IPS-20b (cell line): ENCODE data around the gene LYPD6B.

Experiments
- H3K27ac ChIP-seq: one replicate; pipeline ENCODE4 v1.5.1; 2013; ENCODE audit warnings: low read length
- H3K27me3 ChIP-seq: 2 replicates; pipeline ENCODE4 v1.6.1; 2013; ENCODE audit warnings: mild to moderate bottlenecking, low read length, inconsistent platforms; ENCODE audit not compliant: insufficient read depth
- H3K36me3 ChIP-seq: 2 replicates; pipeline ENCODE4 v1.6.1; 2013; ENCODE audit warnings: low read depth, mild to moderate bottlenecking, inconsistent platforms, low read length, moderate library complexity; ENCODE audit not compliant: insufficient read depth
- H3K4me1 ChIP-seq: 2 replicates; pipeline ENCODE4 v1.6.1; 2013; ENCODE audit warnings: mild to moderate bottlenecking, control low read depth, inconsistent platforms, low read length, moderate library complexity; ENCODE audit not compliant: insufficient read depth
- H3K4me3 ChIP-seq: 2 replicates; pipeline ENCODE4 v1.5.1; 2013; ENCODE audit warnings: mild to moderate bottlenecking, low read length, inconsistent platforms
- H3K9ac ChIP-seq: 2 replicates; pipeline ENCODE4 v1.6.1; 2013; ENCODE audit warnings: low read depth, mild to moderate bottlenecking, inconsistent platforms, low read length, moderate library complexity
- H3K9me3 ChIP-seq: 2 replicates; pipeline ENCODE4 v1.6.1; 2013; ENCODE audit warnings: mild to moderate bottlenecking, low read depth, low read length, inconsistent platforms; ENCODE audit not compliant: insufficient read depth

LYPD6B gene

GRCh38 chr2:149049142-149049541, 10.6 kb downstream of the LYPD6B start:
- H3K4me1 ChIP-seq: no peaks in the 10 kb centered on the region
- no peak overlapping the region for H3K9ac ChIP-seq
- no peaks in the 10 kb centered on the region for H3K36me3 ChIP-seq
- H3K4me3 ChIP-seq: no peak overlapping the region
- H3K27me3 ChIP-seq: no peaks in the 10 kb centered on the region
- no peaks in the 10 kb centered on the region for H3K9me3 ChIP-seq
- H3K27ac ChIP-seq: no peak overlapping the region

- Histone ChIP-seq H3K27ac (no peak overlapping the region), H3K9me3 (no peaks in the 10 kb centered on the region), H3K27me3 (no peaks in the 10 kb centered on the region), H3K4me3 (no peak overlapping the region), H3K9ac (no peak overlapping the region), H3K4me1 (no peaks in the 10 kb centered on the region), H3K36me3 (no peaks in the 10 kb centered on the region)
Measured at GRCh38 chr2:149050188-149050587, 11.7 kb downstream of the LYPD6B start.

- no peak overlapping the region for H3K27ac ChIP-seq
- no peak overlapping the region for H3K9ac ChIP-seq
- no peaks in the 10 kb centered on the region for H3K9me3 ChIP-seq
- H3K4me1 ChIP-seq: no peaks in the 10 kb centered on the region
- H3K27me3 ChIP-seq: no peaks in the 10 kb centered on the region
- no peak overlapping the region for H3K4me3 ChIP-seq
- H3K36me3 ChIP-seq: no peaks in the 10 kb centered on the region
Measured at GRCh38 chr2:149055751-149056150, 17.3 kb downstream of the LYPD6B start.

- no peak overlapping the region for H3K27ac ChIP-seq
- H3K4me3 ChIP-seq: no peak overlapping the region
- H3K9ac ChIP-seq: no peak overlapping the region
- H3K36me3 ChIP-seq: no peaks in the 10 kb centered on the region
- no peaks in the 10 kb centered on the region for H3K9me3 ChIP-seq
- H3K4me1 ChIP-seq: no peaks in the 10 kb centered on the region
- no peaks in the 10 kb centered on the region for H3K27me3 ChIP-seq
Measured at GRCh38 chr2:149056541-149057255, 18.2 kb downstream of the LYPD6B start.

- Histone ChIP-seq H3K36me3 (no peaks in the 10 kb centered on the region), H3K27me3 (no peaks in the 10 kb centered on the region), H3K27ac (no peak overlapping the region), H3K4me1 (no peaks in the 10 kb centered on the region), H3K9ac (no peak overlapping the region), H3K9me3 (no peaks in the 10 kb centered on the region), H3K4me3 (no peak overlapping the region)
Measured at GRCh38 chr2:149057401-149057800, 18.9 kb downstream of the LYPD6B start.

- no peak overlapping the region for H3K9ac ChIP-seq
- no peaks in the 10 kb centered on the region for H3K9me3 ChIP-seq
- H3K27me3 ChIP-seq: no peaks in the 10 kb centered on the region
- no peak overlapping the region for H3K4me3 ChIP-seq
- H3K4me1 ChIP-seq: no peaks in the 10 kb centered on the region
- H3K36me3 ChIP-seq: no peaks in the 10 kb centered on the region
- H3K27ac ChIP-seq: no peak overlapping the region
Measured at GRCh38 chr2:149058936-149059335, 20.4 kb downstream of the LYPD6B start.

GRCh38 chr2:149059822-149060221, 21.3 kb downstream of the LYPD6B start:
- Histone ChIP-seq H3K27me3 (no peaks in the 10 kb centered on the region), H3K4me1 (no peaks in the 10 kb centered on the region), H3K9ac (no peak overlapping the region), H3K4me3 (no peak overlapping the region), H3K27ac (no peak overlapping the region), H3K36me3 (no peaks in the 10 kb centered on the region), H3K9me3 (no peaks in the 10 kb centered on the region)

- no peaks in the 10 kb centered on the region for H3K36me3 ChIP-seq
- no peaks in the 10 kb centered on the region for H3K4me1 ChIP-seq
- no peaks in the 10 kb centered on the region for H3K9me3 ChIP-seq
- H3K27me3 ChIP-seq: no peaks in the 10 kb centered on the region
- H3K9ac ChIP-seq: no peak overlapping the region
- H3K4me3 ChIP-seq: no peak overlapping the region
- H3K27ac ChIP-seq: no peak overlapping the region
Measured at GRCh38 chr2:149061133-149061745, 22.7 kb downstream of the LYPD6B start.

- Histone ChIP-seq H3K9ac (no peak overlapping the region), H3K27ac (no peak overlapping the region), H3K4me3 (no peak overlapping the region), H3K27me3 (no peaks in the 10 kb centered on the region), H3K36me3 (no peaks in the 10 kb centered on the region), H3K4me1 (no peaks in the 10 kb centered on the region), H3K9me3 (no peaks in the 10 kb centered on the region)
Measured at GRCh38 chr2:149062531-149062930, 24.0 kb downstream of the LYPD6B start.

GRCh38 chr2:149063177-149063576, 24.7 kb downstream of the LYPD6B start:
- no peaks in the 10 kb centered on the region for H3K27me3 ChIP-seq
- H3K9ac ChIP-seq: no peak overlapping the region
- H3K27ac ChIP-seq: no peak overlapping the region
- no peaks in the 10 kb centered on the region for H3K36me3 ChIP-seq
- H3K4me1 ChIP-seq: no peaks in the 10 kb centered on the region
- H3K4me3 ChIP-seq: no peak overlapping the region
- no peaks in the 10 kb centered on the region for H3K9me3 ChIP-seq

GRCh38 chr2:149064365-149064841, 25.9 kb downstream of the LYPD6B start:
- Histone ChIP-seq H3K9ac (no peak overlapping the region), H3K27me3 (no peaks in the 10 kb centered on the region), H3K4me3 (no peak overlapping the region), H3K9me3 (no peaks in the 10 kb centered on the region), H3K36me3 (no peaks in the 10 kb centered on the region), H3K4me1 (peaks cover 3% of the 10 kb centered on the region; the same call in 1 of the 2 replicates), H3K27ac (no peak overlapping the region)
